ENCODE data around the gene ACSM2B. TPM values are rescaled to one million over a fixed set of nuclear protein-coding genes. Genes with fewer than 3 reads are reported as not detected.
"Not testable (repeated sequence)": the region's sequence is repeated elsewhere in the genome, so short reads cannot be mapped to it uniquely, and the experiment has no call there.

Gene ACSM2B, protein sequence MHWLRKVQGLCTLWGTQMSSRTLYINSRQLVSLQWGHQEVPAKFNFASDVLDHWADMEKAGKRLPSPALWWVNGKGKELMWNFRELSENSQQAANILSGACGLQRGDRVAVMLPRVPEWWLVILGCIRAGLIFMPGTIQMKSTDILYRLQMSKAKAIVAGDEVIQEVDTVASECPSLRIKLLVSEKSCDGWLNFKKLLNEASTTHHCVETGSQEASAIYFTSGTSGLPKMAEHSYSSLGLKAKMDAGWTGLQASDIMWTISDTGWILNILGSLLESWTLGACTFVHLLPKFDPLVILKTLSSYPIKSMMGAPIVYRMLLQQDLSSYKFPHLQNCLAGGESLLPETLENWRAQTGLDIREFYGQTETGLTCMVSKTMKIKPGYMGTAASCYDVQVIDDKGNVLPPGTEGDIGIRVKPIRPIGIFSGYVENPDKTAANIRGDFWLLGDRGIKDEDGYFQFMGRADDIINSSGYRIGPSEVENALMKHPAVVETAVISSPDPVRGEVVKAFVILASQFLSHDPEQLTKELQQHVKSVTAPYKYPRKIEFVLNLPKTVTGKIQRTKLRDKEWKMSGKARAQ
- total RNA-seq (2014; rRNA removed) (not detected in 2 replicates), Bru-seq, nascent RNA (not detected), BruChase-seq, experiment 1, labeled RNA remaining after a 6-hour chase (not detected), BruChase-seq, experiment 2, labeled RNA remaining after a 2-hour chase (percentile 2 among the genes with signal in this experiment)
- long read RNA-seq = 0 reads

- H3K27me3 ChIP-seq (ENCODE audit: low read length); H3K27ac ChIP-seq (ENCODE audit: low read length); H3K4me2 ChIP-seq (ENCODE audit: low read length); POLR2A ChIA-PET (ENCODE audit: unreplicated experiment); H3K4me1 ChIP-seq (ENCODE audit: insufficient read depth, low read length); CTCF ChIA-PET; H3K79me2 ChIP-seq (ENCODE audit: low read length); H3K36me3 ChIP-seq (ENCODE audit: low read depth, low read length); H3K4me3 ChIP-seq (ENCODE audit: low read length); intact Hi-C loops (cut with micrococcal nuclease); H2AFZ ChIP-seq (ENCODE audit: low read length); H3K9me2 ChIP-seq (replicated peaks; ENCODE audit: low read length); DNase-seq; ATAC-seq; H3K9ac ChIP-seq (ENCODE audit: low read length); BruUV-seq (replicated peaks); H3F3A ChIP-seq (ENCODE audit: low read length, unreplicated experiment); H3K9me3 ChIP-seq (ENCODE audit: low read length); H4K20me1 ChIP-seq (ENCODE audit: low read length): not testable (repeated sequence)
These were observed at the start of gene ACSM2B for GRCh38 chr16:20576145-20576544. ACSM2B (minus strand) TSS chr16:20576367; CDS start chr16:20564845, 11,522 bp downstream.

- H3K27ac ChIP-seq (ENCODE audit: low read length) = no peak overlapping the region
- no peaks in the 10 kb centered on the region for H3K9me3 ChIP-seq (ENCODE audit: low read length)
- ChIA-PET POLR2A (ENCODE audit: unreplicated experiment) (no interaction called here), CTCF (no interaction called here)
- no peak overlapping the region for H3K4me2 ChIP-seq (ENCODE audit: low read length)
- ATAC-seq = no peak
- no peaks in the 10 kb centered on the region for H3K36me3 ChIP-seq (ENCODE audit: low read depth, low read length)
- H3K4me1 ChIP-seq (ENCODE audit: insufficient read depth, low read length) = no peaks in the 10 kb centered on the region
- intact Hi-C loops (cut with micrococcal nuclease) = no loop called here
- no peak for TF ChIP-seq CTCF (conservative IDR thresholded peaks at IDR 0.05; ENCODE audit: low read depth, low read length)
- TF ChIP-seq EZH2phosphoT487 (IDR thresholded peaks at IDR 0.05; ENCODE audit: borderline replicate concordance, low read length) = no peak
- TF ChIP-seq EZH2 (IDR thresholded peaks at IDR 0.05; ENCODE audit: low read length, unreplicated experiment) = no peak
- no peak for DNase-seq
- peaks cover 12% of the 10 kb centered on the region; the same call in 1 of the 2 replicates for H3K27me3 ChIP-seq (ENCODE audit: low read length)
- no peaks in the 10 kb centered on the region for H3F3A ChIP-seq (ENCODE audit: low read length, unreplicated experiment)
- no peak overlapping the region for H3K4me3 ChIP-seq (ENCODE audit: low read length)
- H3K79me2 ChIP-seq (ENCODE audit: low read length) = no peaks in the 10 kb centered on the region
- H4K20me1 ChIP-seq (ENCODE audit: low read length) = no peaks in the 10 kb centered on the region
- H3K9ac ChIP-seq (ENCODE audit: low read length) = no peak overlapping the region
- no peak overlapping the region for H2AFZ ChIP-seq (ENCODE audit: low read length)
- no peaks in the 10 kb centered on the region for H3K9me2 ChIP-seq (replicated peaks; ENCODE audit: low read length)
- no TSS peak for BruUV-seq (replicated peaks)
These were observed 49.0 kb upstream of the ACSM2B start for GRCh38 chr16:20624882-20625807.

DNA sequence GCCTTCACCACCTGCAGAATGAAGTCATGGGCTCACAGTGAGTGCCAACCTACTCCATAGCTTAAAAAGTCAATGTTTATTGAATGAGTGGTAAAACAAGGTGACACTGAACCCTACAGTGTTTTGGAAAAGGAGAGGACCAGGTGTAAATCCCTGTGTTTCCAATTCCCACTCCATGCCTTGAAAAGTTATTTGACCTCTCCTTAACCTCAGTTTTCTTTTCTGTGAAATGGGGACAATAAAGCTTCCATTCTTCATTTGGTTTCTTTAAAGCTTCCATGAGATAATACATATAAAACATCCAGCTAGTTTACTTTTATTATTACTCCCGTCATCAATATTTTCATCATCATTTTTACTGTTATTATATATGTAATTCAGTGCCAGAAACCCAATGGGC, 48.0 kb upstream of the ACSM2B start:
- H3F3A ChIP-seq (ENCODE audit: low read length, unreplicated experiment) = no peaks in the 10 kb centered on the region
- no TSS peak for BruUV-seq (replicated peaks)
- H3K9ac ChIP-seq (ENCODE audit: low read length) = no peak overlapping the region
- H3K4me2 ChIP-seq (ENCODE audit: low read length) = no peak overlapping the region
- no peaks in the 10 kb centered on the region for H3K9me3 ChIP-seq (ENCODE audit: low read length)
- no peaks in the 10 kb centered on the region for H3K4me1 ChIP-seq (ENCODE audit: insufficient read depth, low read length)
- no peak for TF ChIP-seq CTCF (conservative IDR thresholded peaks at IDR 0.05; ENCODE audit: low read depth, low read length)
- no peak for ATAC-seq
- H3K4me3 ChIP-seq (ENCODE audit: low read length) = no peak overlapping the region
- intact Hi-C loops (cut with micrococcal nuclease) = no loop called here
- DNase-seq = no peak
- no peaks in the 10 kb centered on the region for H3K36me3 ChIP-seq (ENCODE audit: low read depth, low read length)
- H3K27ac ChIP-seq (ENCODE audit: low read length) = no peak overlapping the region
- H4K20me1 ChIP-seq (ENCODE audit: low read length) = no peaks in the 10 kb centered on the region
- H2AFZ ChIP-seq (ENCODE audit: low read length) = no peak overlapping the region
- H3K9me2 ChIP-seq (replicated peaks; ENCODE audit: low read length) = no peaks in the 10 kb centered on the region
- CTCF ChIA-PET = no interaction called here
- POLR2A ChIA-PET (ENCODE audit: unreplicated experiment) = no interaction called here
- H3K27me3 ChIP-seq (ENCODE audit: low read length) = peaks cover 16% of the 10 kb centered on the region; the same call in 1 of the 2 replicates
- no peaks in the 10 kb centered on the region for H3K79me2 ChIP-seq (ENCODE audit: low read length)

Data from PC-3 (cell line).